ENCODE results near the gene PARD6B.

DNA sequence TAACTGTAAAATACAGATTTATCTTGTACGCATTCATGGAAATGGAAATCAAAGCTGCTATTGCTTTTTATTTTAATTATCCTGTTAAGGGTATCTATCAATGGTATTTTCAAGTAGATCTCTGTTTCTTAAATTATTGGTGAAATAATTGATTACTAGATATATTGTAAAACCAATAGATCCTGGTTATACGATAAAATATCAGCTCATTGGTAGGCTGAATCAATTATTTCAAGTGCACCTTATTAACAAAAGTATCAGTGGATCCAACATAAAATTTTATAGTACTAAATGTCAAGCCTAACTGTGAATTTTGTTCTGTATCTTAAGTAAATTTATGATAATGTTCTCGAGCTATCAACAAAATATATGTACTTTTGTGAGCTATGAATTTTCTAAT lies 21.8 kb downstream of the PARD6B start:
- no peak for TF ChIP-seq EZH2phosphoT487 (IDR thresholded peaks at IDR 0.05; ENCODE audit: borderline replicate concordance, low read depth, low read length)
- TF ChIP-seq, protein P1, sequence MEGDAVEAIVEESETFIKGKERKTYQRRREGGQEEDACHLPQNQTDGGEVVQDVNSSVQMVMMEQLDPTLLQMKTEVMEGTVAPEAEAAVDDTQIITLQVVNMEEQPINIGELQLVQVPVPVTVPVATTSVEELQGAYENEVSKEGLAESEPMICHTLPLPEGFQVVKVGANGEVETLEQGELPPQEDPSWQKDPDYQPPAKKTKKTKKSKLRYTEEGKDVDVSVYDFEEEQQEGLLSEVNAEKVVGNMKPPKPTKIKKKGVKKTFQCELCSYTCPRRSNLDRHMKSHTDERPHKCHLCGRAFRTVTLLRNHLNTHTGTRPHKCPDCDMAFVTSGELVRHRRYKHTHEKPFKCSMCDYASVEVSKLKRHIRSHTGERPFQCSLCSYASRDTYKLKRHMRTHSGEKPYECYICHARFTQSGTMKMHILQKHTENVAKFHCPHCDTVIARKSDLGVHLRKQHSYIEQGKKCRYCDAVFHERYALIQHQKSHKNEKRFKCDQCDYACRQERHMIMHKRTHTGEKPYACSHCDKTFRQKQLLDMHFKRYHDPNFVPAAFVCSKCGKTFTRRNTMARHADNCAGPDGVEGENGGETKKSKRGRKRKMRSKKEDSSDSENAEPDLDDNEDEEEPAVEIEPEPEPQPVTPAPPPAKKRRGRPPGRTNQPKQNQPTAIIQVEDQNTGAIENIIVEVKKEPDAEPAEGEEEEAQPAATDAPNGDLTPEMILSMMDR (conservative IDR thresholded peaks at IDR 0.05; ENCODE audit: low read length): no peak
